Thyroid gland (tissue), 4 donors: ENCODE data around the gene ARHGAP10. TPM values are rescaled to one million over a fixed set of nuclear protein-coding genes. Genes with fewer than 3 reads are reported as not detected.

Experiments used
- DNase-seq, 2 donors: peaks; one replicate each; pipeline ENCODE4 v3.0.0-alpha.2; 2019
- H3K27ac ChIP-seq, 3 donors: fragments of 200-600 bp; sonication (generic); 1 replicate in 2 of 3; 2 replicates in 1 of 3; pipeline ENCODE4 v1.5.1; 2016 to 2019; ENCODE audit warnings: mild to moderate bottlenecking in 1 of 3, moderate library complexity in 1 of 3
- H3K27me3 ChIP-seq: fragments of 200-600 bp; sonication (generic); one replicate; pipeline ENCODE4 v1.5.1; 2019
- H3K36me3 ChIP-seq, 2 donors: fragments of 200-600 bp; sonication (generic); one replicate each; pipeline ENCODE4 v1.5.1; 2016 to 2019
- H3K4me1 ChIP-seq, 2 donors: fragments of 200-600 bp; sonication (generic); one replicate each; pipeline ENCODE4 v1.5.1; 2017 to 2019
- H3K4me3 ChIP-seq, 3 donors: fragments of 200-600 bp; sonication (generic); replicated peaks in 1 of 3; 1 replicate in 2 of 3; 2 replicates in 1 of 3; pipeline ENCODE4 v1.5.1; 2016; ENCODE audit warnings: mild to moderate bottlenecking in 1 of 3
- H3K9me3 ChIP-seq: fragments of 200-600 bp; sonication (generic); one replicate; pipeline ENCODE4 v1.5.1; 2017
- CTCF ChIP-seq, 6 experiments: fragments of 200-600 bp in 3 of 6; fragments of 450-650 bp in 3 of 6; sonication (generic) in 3 of 6; IDR thresholded peaks; one replicate each; pipeline ENCODE4 v1.5.1; 2016 to 2019; ENCODE audit warnings: antibody characterized with exemption in 6 of 6, mild to moderate bottlenecking in 2 of 6, inconsistent platforms in 1 of 6, moderate library complexity in 1 of 6
- POLR2A ChIP-seq, 2 donors: fragments of 450-650 bp; IDR thresholded peaks; one replicate each; pipeline ENCODE4 v1.6.1; 2017; ENCODE audit warnings: antibody characterized with exemption in 2 of 2, mild to moderate bottlenecking in 2 of 2, moderate library complexity in 1 of 2
- WGBS, 2 donors: methylation state at CpG; one replicate each; pipeline ENCODE4 v1.1.5; 2017; 5-methylcytosine and 5-hydroxymethylcytosine counted together
- intact Hi-C: fragments of 100-400 bp; cut with DNase I; formaldehyde crosslinking; loops from one replicate; pipeline ENCODE4 v1.15.1; 2023
- total RNA-seq, 4 donors: library from RNA; depleted of rRNA; stranded (reverse); fragments of >200 nt; gene quantifications; one replicate each; pipeline ENCODE4 v1.2.3, GENCODE V29; 2016

Gene ARHGAP10
- total RNA-seq, 4 donors from 2014 or later, result 39.5 to 78.4 (median 42.0) TPM

- intact Hi-C loops, result no loop called here
- no peaks in the 10 kb centered on the region for H3K9me3 ChIP-seq
- TF ChIP-seq CTCF (IDR thresholded peaks at IDR 0.05) (no peak), POLR2A (IDR thresholded peaks at IDR 0.05) (no peak)
- WGBS, 2 donors, result 32 to 33% methylated on average over 1 of the region's 1 CpG
- H3K27ac ChIP-seq, result peak overlapping the region in 2 of 3 donors; percentile 11 to 30
- peak; percentile 69 to 70 for DNase-seq
- H3K36me3 ChIP-seq, result no peaks in the 10 kb centered on the region
- H3K4me1 ChIP-seq, result peaks cover 15 to 28% of the 10 kb centered on the region in 2 donors
- H3K27me3 ChIP-seq, result no peaks in the 10 kb centered on the region
- no peak overlapping the region for H3K4me3 ChIP-seq
Measured at GRCh38 chr4:147760695-147761094, 28.8 kb downstream of the ARHGAP10 start.

GRCh38 chr4:147761218-147761883 is 29.5 kb downstream of the ARHGAP10 start:
- Histone ChIP-seq H3K4me1 (peaks cover 13 to 23% of the 10 kb centered on the region in 2 donors), H3K36me3 (no peaks in the 10 kb centered on the region), H3K9me3 (no peaks in the 10 kb centered on the region), H3K27me3 (no peaks in the 10 kb centered on the region), H3K4me3 (no peak overlapping the region), H3K27ac (peak overlapping the region in 1 of 3 donors; percentile 11)
- TF ChIP-seq CTCF (IDR thresholded peaks at IDR 0.05), result no peak
- TF ChIP-seq POLR2A (IDR thresholded peaks at IDR 0.05), result no peak
- no peak for DNase-seq
- intact Hi-C loops, result no loop called here
- 78 to 88% methylated on average over 7 of the region's 7 CpGs for WGBS, 2 donors

GRCh38 chr4:147764337-147764736 is 32.4 kb downstream of the ARHGAP10 start:
- Histone ChIP-seq H3K27me3 (no peaks in the 10 kb centered on the region), H3K27ac (no peak overlapping the region), H3K36me3 (no peaks in the 10 kb centered on the region), H3K9me3 (no peaks in the 10 kb centered on the region), H3K4me3 (no peak overlapping the region), H3K4me1 (peaks cover 13 to 19% of the 10 kb centered on the region in 2 donors)
- TF ChIP-seq CTCF (IDR thresholded peaks at IDR 0.05), result no peak
- DNase-seq, result no peak
- WGBS, 2 donors, result 79 to 81% methylated on average over 7 of the region's 7 CpGs
- intact Hi-C loops, result no loop called here

- H3K4me3 ChIP-seq, result no peak overlapping the region
- TF ChIP-seq POLR2A (IDR thresholded peaks at IDR 0.05), result no peak
- no peak for TF ChIP-seq CTCF (IDR thresholded peaks at IDR 0.05)
- H3K36me3 ChIP-seq, result no peaks in the 10 kb centered on the region
- H3K27me3 ChIP-seq, result no peaks in the 10 kb centered on the region
- H3K4me1 ChIP-seq, result peaks cover 13 to 19% of the 10 kb centered on the region in 2 donors
- DNase-seq, result no peak
- H3K27ac ChIP-seq, result no peak overlapping the region
- WGBS, 2 donors, result 91 to 94% methylated on average over 3 of the region's 3 CpGs
- H3K9me3 ChIP-seq, result no peaks in the 10 kb centered on the region
- intact Hi-C loops, result no loop called here
Measured at GRCh38 chr4:147765121-147765529, 33.2 kb downstream of the ARHGAP10 start.

- intact Hi-C loops, result no loop called here
- no peak for TF ChIP-seq CTCF (IDR thresholded peaks at IDR 0.05)
- no peak for TF ChIP-seq POLR2A (IDR thresholded peaks at IDR 0.05)
- no peak overlapping the region for H3K27ac ChIP-seq
- 69 to 70% methylated on average over 4 of the region's 4 CpGs for WGBS, 2 donors
- no peak overlapping the region for H3K4me3 ChIP-seq
- H3K4me1 ChIP-seq, result peaks cover 0 to 6% of the 10 kb centered on the region in 2 donors
- H3K9me3 ChIP-seq, result no peaks in the 10 kb centered on the region
- no peaks in the 10 kb centered on the region for H3K36me3 ChIP-seq
- H3K27me3 ChIP-seq, result no peaks in the 10 kb centered on the region
- no peak for DNase-seq
Measured at GRCh38 chr4:147768113-147768512, 36.2 kb downstream of the ARHGAP10 start.
